Measurements from ENCODE around the gene ASCC1.

The ASCC1 gene

DNA sequence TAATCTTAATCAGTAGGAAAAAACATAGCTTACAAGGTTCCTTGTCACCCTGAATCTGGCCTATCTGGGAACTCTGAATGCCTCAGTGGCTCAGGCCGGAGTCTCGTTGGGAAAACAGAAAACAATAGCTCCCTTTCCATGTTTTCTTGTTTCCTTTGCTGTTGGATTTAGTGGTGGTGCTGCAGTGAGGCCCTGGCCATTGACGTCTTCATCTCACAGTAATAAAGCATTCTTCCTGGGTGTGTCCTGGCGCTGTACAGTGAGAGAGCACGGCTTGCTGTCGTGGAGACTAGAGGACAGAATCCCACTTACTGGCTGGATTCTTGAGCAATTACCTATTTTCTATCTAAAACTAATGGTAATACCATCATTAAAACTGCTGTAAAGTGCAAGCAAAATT lies 126.5 kb downstream of the ASCC1 start:
- H3K27me3 ChIP-seq (ENCODE audit: control insufficient read depth, low read length): peaks cover 40% of the 10 kb centered on the region
- no peaks in the 10 kb centered on the region for H3K9me3 ChIP-seq (ENCODE audit: control insufficient read depth, insufficient read depth, low read length)
- no peaks in the 10 kb centered on the region for H3F3A ChIP-seq (ENCODE audit: control insufficient read depth, insufficient read depth)
- H4K20me1 ChIP-seq (ENCODE audit: control insufficient read depth, insufficient read depth, low read depth, low read length): no peaks in the 10 kb centered on the region
- H3K4me1 ChIP-seq (ENCODE audit: control insufficient read depth, low read length): peaks cover 17% of the 10 kb centered on the region
- H3K36me3 ChIP-seq (ENCODE audit: control insufficient read depth, low read length): no peaks in the 10 kb centered on the region
- no peak overlapping the region for H3K27ac ChIP-seq (ENCODE audit: low read depth, low read length)
- no peak overlapping the region for H3K4me3 ChIP-seq (ENCODE audit: low read length)
- no peaks in the 10 kb centered on the region for H3K9me2 ChIP-seq (replicated peaks; ENCODE audit: control insufficient read depth, low read length)
- no peaks in the 10 kb centered on the region for H3K79me2 ChIP-seq (ENCODE audit: control insufficient read depth, low read length)
- no peak overlapping the region for H3K4me2 ChIP-seq (ENCODE audit: low read length)
- TF ChIP-seq, protein P1, sequence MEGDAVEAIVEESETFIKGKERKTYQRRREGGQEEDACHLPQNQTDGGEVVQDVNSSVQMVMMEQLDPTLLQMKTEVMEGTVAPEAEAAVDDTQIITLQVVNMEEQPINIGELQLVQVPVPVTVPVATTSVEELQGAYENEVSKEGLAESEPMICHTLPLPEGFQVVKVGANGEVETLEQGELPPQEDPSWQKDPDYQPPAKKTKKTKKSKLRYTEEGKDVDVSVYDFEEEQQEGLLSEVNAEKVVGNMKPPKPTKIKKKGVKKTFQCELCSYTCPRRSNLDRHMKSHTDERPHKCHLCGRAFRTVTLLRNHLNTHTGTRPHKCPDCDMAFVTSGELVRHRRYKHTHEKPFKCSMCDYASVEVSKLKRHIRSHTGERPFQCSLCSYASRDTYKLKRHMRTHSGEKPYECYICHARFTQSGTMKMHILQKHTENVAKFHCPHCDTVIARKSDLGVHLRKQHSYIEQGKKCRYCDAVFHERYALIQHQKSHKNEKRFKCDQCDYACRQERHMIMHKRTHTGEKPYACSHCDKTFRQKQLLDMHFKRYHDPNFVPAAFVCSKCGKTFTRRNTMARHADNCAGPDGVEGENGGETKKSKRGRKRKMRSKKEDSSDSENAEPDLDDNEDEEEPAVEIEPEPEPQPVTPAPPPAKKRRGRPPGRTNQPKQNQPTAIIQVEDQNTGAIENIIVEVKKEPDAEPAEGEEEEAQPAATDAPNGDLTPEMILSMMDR (IDR thresholded peaks at IDR 0.05; ENCODE audit: low read depth, low read length, poor library complexity, severe bottlenecking): no peak
- no peak for TF ChIP-seq EZH2phosphoT487 (IDR thresholded peaks at IDR 0.05; ENCODE audit: borderline replicate concordance, low read length)

DNA sequence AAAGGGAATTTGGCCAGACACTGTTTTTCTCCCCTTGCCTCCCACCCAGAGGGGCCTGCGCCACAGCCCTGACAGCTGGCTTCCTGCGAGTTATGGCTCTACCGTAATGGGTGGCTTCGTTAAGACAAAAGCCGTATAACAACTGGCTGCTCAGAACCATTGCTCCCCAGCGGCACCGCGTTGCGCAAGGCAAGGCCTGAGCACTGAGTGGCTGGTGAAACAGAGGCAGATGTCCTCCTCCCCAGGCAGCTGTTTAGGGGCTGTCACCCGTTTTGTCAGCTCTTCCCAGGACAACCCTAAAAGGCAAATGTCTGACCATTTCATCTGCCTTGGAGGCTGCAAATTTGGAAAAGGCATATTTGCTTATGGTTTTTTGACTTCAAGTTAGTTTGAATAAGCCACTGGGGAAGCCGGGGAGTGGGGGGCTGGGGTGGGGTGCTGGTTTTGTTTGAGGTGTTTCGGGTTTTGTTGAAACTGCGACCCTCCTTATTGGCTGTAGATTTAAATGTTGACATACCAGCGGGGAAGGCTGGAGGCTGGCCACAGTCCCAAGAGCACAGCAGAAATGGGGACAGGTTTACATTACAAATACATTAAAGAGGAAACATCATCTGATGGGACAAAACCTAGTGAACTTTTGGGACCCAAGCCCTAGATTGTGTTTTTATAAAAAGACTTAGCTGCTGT lies 127.0 kb downstream of the ASCC1 start:
- Histone ChIP-seq H3K4me1 (ENCODE audit: control insufficient read depth, low read length) (peaks cover 17% of the 10 kb centered on the region), H3K9me3 (ENCODE audit: control insufficient read depth, insufficient read depth, low read length) (no peaks in the 10 kb centered on the region), H3F3A (ENCODE audit: control insufficient read depth, insufficient read depth) (no peaks in the 10 kb centered on the region), H3K27ac (ENCODE audit: low read depth, low read length) (no peak overlapping the region), H3K9me2 (replicated peaks; ENCODE audit: control insufficient read depth, low read length) (no peaks in the 10 kb centered on the region), H3K79me2 (ENCODE audit: control insufficient read depth, low read length) (no peaks in the 10 kb centered on the region), H4K20me1 (ENCODE audit: control insufficient read depth, insufficient read depth, low read depth, low read length) (no peaks in the 10 kb centered on the region), H3K4me2 (ENCODE audit: low read length) (no peak overlapping the region), H3K36me3 (ENCODE audit: control insufficient read depth, low read length) (no peaks in the 10 kb centered on the region), H3K4me3 (ENCODE audit: low read length) (no peak overlapping the region), H3K27me3 (ENCODE audit: control insufficient read depth, low read length) (peaks cover 40% of the 10 kb centered on the region)
- no peak for TF ChIP-seq EZH2phosphoT487 (IDR thresholded peaks at IDR 0.05; ENCODE audit: borderline replicate concordance, low read length)
- TF ChIP-seq, protein P1 (IDR thresholded peaks at IDR 0.05; ENCODE audit: low read depth, low read length, poor library complexity, severe bottlenecking): no peak

GRCh38 chr10:72087969-72088888 lies 127.8 kb downstream of the ASCC1 start, which contains the start of gene SPOCK2:
Gene SPOCK2, minus strand, starts transcription at chr10:72088551. Its CDS starts 223 bp downstream, at chr10:72088328.
- H3K9me2 ChIP-seq (replicated peaks; ENCODE audit: control insufficient read depth, low read length): no peaks in the 10 kb centered on the region
- no peak within 1 kb of the TSS for H3K27ac ChIP-seq (ENCODE audit: low read depth, low read length)
- peaks cover 40% of the 10 kb centered on the region for H3K27me3 ChIP-seq (ENCODE audit: control insufficient read depth, low read length)
- H3F3A ChIP-seq (ENCODE audit: control insufficient read depth, insufficient read depth): no peaks in the 10 kb centered on the region
- no peaks in the 10 kb centered on the region for H3K9me3 ChIP-seq (ENCODE audit: control insufficient read depth, insufficient read depth, low read length)
- no peaks in the 10 kb centered on the region for H4K20me1 ChIP-seq (ENCODE audit: control insufficient read depth, insufficient read depth, low read depth, low read length)
- no peaks in the 10 kb centered on the region for H3K79me2 ChIP-seq (ENCODE audit: control insufficient read depth, low read length)
- peak within 1 kb of the TSS; percentile 79 for H3K4me2 ChIP-seq (ENCODE audit: low read length)
- H3K36me3 ChIP-seq (ENCODE audit: control insufficient read depth, low read length): no peaks in the 10 kb centered on the region
- peak within 1 kb of the TSS; percentile 68 for H3K4me3 ChIP-seq (ENCODE audit: low read length)
- H3K4me1 ChIP-seq (ENCODE audit: control insufficient read depth, low read length): peaks cover 17% of the 10 kb centered on the region
- TF ChIP-seq, protein P1 (IDR thresholded peaks at IDR 0.05; ENCODE audit: low read depth, low read length, poor library complexity, severe bottlenecking): no peak
- TF ChIP-seq EZH2phosphoT487 (IDR thresholded peaks at IDR 0.05; ENCODE audit: borderline replicate concordance, low read length): peak; percentile 76; the same call in 1 of the 2 replicates
